HG03196 (cell line): ENCODE data around the gene PAGR1.
"Not testable (repeated sequence)": the region's sequence is repeated elsewhere in the genome, so short reads cannot be mapped to it uniquely, and the experiment has no call there.

Experiments
- ATAC-seq: cut with Tn5 transposase; IDR thresholded peaks from one replicate; pipeline ENCODE4 v1.9.1; 2021; ENCODE audit not compliant: unreplicated experiment

The PAGR1 gene

GRCh38 chr16:29811896-29812665, 3.9 kb upstream of the PAGR1 start, which contains the start of gene PRRT2:
Gene PRRT2 (plus strand): TSS chr16:29812193. CDS start chr16:29813055, 862 bp downstream.
- no peak for ATAC-seq

GRCh38 chr16:29812754-29813643, 3.0 kb upstream of the PAGR1 start:
- ATAC-seq: no peak

- ATAC-seq: no peak
Observed at GRCh38 chr16:29813644-29814562, 2.0 kb upstream of the PAGR1 start.

- ATAC-seq: no peak
Observed at GRCh38 chr16:29814592-29814991, 1.4 kb upstream of the PAGR1 start.

- ATAC-seq: no peak
Observed at GRCh38 chr16:29815032-29815721, 775 bp upstream of the PAGR1 start.

GRCh38 chr16:29816694-29817441, 916 bp downstream of the PAGR1 start:
- peak; percentile 7 for ATAC-seq

GRCh38 chr16:29818082-29818481, 2.1 kb downstream of the PAGR1 start:
- ATAC-seq: no peak

GRCh38 chr16:29819506-29819905, 3.6 kb downstream of the PAGR1 start:
- ATAC-seq: no peak

GRCh38 chr16:29820271-29820701, 4.3 kb downstream of the PAGR1 start, which contains the start of gene MVP:
Gene MVP (plus strand): TSS chr16:29820462. CDS start chr16:29830550, 10,088 bp downstream.
- ATAC-seq: no peak

GRCh38 chr16:29820730-29821642, 5.0 kb downstream of the PAGR1 start:
- ATAC-seq: peak; percentile 33

GRCh38 chr16:29821643-29822115, 5.7 kb downstream of the PAGR1 start:
- ATAC-seq: no peak

- ATAC-seq: no peak
Observed at GRCh38 chr16:29824589-29825144, 8.7 kb downstream of the PAGR1 start.

- ATAC-seq: no peak
Observed at GRCh38 chr16:29825145-29826044, 9.4 kb downstream of the PAGR1 start.

GRCh38 chr16:29826342-29826695, 10.4 kb downstream of the PAGR1 start:
- ATAC-seq: no peak

GRCh38 chr16:29830774-29831173, 14.8 kb downstream of the PAGR1 start:
- no peak for ATAC-seq

GRCh38 chr16:29831490-29831889, 15.5 kb downstream of the PAGR1 start:
- ATAC-seq: no peak

- not testable (repeated sequence) for ATAC-seq
Observed at GRCh38 chr16:29833219-29833618, 17.3 kb downstream of the PAGR1 start.
